ENCODE results near the gene GRPR.

The GRPR gene

DNA sequence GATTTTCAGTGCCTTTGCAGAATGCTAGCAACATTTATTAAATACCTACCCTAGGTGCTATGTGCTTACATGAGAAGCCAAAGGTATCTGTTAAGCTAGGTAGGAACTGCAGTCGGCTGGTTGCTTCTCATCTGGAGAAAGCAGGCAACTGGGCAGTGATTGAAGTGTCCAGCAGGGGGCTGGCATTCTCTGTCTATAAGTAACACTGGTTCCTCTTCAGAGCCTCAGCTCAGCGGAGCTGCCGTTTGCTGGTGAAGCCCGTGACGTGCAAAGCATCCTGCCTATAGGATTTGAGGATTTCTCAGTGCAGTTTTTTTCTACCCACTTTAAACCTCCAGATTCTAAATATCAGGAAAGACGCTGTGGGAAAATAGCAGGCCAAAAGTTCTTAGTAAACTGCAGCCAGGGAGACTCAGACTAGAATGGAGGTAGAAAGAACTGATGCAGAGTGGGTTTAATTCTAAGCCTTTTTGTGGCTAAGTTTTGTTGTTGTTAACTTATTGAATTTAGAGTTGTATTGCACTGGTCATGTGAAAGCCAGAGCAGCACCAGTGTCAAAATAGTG is at the start of gene GRPR:
TSS of gene GRPR (plus strand) at position 344 of the 565 bp plus-strand sequence. CDS start 389 bp downstream, outside the sequence.
- peak; percentile 89 for DNase-seq

DNA sequence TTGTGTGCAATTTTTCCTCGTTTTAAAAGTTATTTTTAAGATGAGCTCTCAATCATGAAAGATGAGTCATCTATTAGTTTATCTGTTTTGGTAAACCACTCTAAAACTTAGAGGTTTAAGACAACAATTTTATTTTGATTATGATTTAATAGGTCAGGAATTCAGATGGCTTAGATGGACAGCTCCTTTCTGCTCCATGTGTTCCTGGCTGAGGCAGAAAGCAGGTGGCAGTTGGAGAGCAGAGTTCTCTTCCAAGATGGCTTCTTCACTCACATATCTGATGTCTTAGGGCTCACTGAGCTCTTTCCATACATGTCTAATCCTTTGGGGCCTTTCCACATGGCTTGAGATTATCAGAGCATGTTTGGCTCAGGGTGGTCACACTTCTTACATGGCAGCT is 48.3 kb upstream of the GRPR start:
- DNase-seq = no peak

DNA sequence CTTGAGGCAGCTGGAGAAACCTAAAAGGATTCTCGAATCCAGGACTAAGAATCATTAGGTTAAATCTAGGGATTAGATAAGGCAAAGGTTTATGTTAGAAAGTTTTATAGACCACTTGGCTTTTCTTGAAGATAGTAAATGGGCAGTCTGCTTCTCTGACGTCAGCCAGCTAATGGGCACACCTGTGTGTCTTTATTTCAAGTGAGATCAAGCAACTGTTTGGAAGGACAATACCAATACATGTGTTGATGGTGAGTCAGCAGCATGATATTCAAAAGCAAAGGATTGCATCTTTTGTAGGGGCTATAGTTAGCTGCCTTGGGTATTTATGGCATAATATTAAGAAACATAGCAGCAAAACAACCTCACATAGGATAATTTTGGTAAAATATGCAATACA is 46.5 kb upstream of the GRPR start:
- no peak for DNase-seq

DNA sequence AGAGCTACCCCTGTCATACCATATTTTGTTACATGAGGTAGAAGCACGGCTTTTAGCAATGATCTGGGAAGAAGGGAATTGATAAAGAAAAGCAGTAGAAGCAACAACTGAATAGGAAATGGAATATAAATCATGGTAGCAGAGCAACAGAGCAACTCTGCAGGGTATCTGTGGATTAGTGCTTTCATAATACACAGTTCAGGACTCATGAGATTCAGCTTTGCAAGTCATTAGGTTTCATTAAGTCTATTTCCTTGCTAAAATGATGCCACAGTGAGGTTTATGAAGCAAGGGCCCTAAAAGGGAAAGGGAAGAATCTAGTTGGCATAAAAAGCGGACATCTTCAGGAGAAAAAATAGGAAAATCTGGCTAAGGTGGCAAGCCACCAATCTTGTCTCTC is 45.6 kb upstream of the GRPR start:
- DNase-seq = no peak

DNA sequence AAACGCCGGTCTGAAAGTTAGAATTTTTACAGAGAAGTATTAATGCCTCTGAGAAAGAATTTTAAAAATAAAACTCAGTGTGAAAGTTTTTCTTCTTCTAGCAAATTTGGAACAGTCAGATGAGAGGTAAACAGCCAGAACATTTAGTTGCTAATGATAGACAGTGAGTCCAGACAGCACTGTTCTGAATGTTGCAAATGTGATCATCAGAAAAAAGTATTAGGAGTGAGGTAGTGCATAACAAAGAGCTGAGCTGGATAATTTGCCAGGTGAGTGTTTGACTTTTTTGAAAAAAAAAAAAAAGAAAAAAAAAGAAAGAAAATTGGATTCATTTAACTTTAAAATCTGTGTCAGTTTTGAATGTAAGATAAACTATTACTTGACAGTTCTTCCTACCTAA is 42.0 kb upstream of the GRPR start:
- DNase-seq = no peak

DNA sequence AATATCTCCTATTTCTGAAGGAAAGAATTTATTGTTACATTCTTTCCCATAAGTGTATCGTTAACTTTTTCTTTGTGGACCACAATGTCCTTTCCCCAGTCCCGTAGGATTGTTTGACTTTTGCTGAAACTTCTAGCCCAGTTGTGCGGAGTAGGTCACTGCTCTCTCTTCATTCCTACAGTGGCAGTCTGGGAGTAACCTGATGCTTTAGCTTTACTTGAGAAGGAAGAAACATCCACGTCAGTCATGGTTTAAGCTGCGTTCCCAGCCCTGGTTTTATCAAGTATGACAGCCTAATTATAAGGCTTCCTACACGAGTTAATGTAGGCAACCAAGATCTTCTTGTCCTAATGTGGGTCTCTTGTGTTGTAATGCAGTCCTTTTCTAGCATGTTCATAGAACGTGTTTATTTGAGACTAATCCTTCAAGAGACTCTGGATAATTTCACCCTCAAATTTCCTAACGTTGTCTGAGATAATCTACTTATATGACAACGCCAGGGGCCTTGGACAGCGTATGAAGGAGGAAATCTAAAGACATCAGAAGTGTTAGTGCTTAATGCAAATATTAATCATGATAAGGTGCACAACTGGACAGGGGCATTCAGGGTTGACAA is 40.8 kb upstream of the GRPR start:
- DNase-seq = no peak

DNA sequence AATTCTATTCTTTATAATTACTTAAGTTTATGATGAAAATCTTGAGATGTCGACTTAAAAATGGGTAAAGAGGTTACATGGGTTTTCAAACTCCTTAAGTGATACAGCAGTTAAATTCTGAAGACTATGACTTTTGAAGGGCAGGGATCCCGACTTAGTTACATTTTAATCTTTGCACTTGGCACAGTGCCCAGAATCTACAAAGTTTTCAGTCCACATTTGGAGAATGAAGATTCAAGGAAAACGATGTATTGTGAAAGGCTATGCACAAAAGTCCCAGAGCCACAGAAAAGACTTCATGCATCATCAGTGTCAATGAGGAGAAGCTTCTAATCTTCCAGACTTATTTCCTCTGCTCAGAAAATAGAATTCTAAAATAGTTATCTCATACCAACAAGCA is 36.3 kb upstream of the GRPR start:
- no peak for DNase-seq

DNA sequence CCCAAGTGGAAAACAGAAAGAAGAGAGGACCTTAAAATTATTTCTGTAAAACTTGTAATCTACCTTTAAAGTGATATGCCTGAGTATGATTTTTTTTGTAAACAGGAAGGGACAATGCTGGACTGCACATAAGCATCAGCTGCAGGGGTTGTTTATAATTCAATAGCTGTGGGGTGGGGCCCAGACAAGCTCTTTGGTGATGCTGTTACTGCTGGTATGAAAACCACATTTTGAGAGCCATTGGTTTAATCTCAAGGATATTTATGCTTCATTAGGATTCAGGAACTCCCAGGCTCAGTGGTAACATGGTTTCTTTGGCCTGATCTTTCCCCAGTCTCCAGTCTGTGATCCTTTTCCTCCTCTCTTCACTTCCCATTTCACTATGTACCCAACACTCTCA is 34.3 kb upstream of the GRPR start:
- DNase-seq = no peak

DNA sequence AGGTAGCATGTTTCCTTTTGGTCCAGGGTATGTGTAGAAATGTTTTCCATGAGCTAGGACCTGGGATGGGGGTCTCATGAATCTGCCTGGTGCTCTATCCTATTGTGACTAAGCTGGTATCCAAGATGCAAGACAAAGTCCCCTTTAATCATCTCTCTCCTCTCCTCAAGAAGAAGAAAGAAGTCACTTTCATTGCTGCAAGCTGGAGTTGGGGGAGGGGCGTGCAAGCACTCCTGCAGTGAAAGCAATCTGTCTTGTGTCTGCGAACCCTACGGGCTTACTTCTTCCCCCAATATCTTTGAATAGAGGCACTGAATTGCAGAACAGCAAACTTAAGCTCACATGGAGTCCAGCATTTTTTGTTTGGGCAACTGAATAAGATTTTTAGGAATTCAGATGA is 27.2 kb upstream of the GRPR start:
- DNase-seq = no peak

DNA sequence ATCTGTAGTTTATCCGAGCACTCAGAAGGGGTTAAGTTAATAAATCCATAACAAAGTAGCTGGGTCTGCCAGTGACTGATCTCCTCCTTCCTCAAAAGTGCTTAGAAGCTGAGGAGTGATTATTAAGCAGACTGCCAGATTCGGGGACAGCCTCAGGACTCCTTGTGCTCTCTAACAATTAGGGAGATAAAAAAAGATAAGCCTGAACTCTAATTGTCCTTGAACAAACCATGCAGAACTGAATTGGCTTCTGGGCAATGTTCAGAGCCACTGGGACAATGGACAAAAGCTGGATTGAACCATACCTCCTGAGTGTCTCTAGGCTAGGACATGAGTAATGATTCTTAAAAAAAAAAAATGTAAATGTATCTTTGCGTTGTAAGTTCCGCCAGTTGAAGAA is 22.7 kb upstream of the GRPR start:
- no peak for DNase-seq

DNA sequence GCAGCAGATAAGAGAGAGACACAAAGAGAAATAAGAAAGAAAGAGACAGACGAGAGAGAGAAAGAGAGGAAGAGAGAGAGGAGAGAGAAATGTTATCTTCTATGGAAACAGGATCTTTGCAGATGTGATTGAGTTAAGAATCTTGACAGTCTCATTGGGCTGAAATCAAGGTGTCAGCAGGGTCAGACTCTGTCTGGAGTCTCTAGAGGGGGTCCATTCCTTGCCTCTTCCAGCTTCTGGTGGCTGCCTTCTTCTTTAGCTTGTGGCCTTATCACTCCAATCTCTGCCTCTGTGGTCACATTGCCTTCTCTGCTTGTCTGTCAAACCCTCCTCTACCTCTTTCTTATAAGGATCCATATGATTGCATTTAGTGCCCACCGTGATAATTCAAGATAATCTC is 21.8 kb upstream of the GRPR start:
- no peak for DNase-seq

DNA sequence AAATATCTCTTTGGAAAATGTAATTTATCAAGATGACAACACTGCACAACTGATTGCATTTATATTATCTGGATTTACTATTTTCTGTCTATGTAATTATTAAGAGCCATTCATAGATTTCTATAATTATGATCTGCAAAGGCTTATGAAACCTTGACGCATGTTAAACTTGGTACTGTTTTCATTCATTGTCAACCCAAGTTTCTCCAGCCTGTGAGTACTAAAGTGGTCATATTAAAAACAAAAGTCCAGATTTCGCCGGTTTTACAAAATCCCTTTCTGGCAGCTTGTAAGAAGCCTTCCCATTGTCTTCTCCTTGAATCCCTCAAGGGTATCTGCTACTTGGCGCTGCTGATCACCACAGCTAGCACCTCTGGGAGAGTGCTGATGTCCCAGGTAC is 19.7 kb upstream of the GRPR start:
- no peak for DNase-seq

DNA sequence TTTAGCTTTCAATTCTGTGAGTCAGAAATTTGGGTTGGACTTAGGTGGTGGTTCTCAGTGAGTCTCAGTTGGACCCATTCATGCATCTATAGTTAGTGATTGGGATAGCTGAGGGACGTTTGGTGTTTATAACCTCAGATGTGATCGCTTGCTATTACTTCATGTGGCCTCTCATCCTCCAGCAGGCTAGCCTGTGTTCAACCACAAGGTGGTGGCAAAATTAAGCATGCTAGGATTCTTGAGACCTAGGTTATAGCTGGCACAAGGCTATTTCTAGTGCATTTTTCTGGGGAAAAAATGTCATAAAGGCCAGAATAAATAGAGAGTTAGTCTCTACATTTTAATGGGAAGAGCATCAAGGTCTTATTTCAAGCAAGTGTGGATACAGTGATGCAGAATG is 10.9 kb upstream of the GRPR start:
- no peak for DNase-seq

DNA sequence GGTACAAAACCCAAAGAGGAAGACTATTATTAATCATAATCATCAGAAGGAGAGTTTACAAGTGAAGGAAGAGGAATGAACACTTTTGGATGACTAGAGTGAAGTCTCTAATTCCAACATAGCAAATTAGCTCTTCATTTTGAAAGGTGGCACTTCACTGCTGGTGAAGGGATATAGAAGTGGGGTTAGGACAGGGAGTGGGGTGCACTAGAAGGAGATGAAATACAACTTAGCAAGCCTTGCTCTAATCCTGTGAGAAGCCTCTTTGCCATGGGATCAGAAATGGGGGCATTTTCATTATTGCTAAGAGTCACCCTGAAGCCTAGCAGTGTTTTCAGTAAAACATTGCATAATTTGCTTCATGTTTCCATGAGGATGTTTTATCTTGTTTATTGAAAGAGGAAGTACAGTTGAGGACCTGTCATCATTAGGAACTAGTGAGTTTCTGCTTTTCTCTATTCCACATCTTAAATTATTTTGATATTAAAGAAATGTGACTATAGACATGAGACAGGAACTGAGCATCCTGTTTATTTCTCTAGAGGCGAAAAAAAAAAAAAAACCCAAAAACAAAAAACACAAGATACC is 9.3 kb upstream of the GRPR start:
- no peak for DNase-seq

DNA sequence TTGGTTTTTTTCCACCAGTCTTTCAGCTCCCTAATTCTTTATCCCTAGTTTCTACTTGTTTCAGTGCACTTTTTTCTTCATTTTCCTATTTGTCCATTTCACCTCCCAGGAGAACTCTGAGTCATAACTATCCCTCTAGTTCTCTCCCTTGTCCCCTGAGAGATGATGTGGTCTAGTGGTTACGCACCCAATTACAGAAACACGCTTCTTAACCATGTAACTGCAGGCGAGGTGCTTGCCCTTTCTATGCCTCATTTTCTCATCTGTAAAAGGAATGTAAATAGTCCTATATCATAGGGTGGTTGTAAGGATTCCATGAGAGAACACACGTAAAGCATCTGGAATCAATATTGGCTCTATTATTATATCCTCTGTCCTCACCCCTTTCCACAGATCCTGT is 8.8 kb upstream of the GRPR start:
- DNase-seq = no peak

DNA sequence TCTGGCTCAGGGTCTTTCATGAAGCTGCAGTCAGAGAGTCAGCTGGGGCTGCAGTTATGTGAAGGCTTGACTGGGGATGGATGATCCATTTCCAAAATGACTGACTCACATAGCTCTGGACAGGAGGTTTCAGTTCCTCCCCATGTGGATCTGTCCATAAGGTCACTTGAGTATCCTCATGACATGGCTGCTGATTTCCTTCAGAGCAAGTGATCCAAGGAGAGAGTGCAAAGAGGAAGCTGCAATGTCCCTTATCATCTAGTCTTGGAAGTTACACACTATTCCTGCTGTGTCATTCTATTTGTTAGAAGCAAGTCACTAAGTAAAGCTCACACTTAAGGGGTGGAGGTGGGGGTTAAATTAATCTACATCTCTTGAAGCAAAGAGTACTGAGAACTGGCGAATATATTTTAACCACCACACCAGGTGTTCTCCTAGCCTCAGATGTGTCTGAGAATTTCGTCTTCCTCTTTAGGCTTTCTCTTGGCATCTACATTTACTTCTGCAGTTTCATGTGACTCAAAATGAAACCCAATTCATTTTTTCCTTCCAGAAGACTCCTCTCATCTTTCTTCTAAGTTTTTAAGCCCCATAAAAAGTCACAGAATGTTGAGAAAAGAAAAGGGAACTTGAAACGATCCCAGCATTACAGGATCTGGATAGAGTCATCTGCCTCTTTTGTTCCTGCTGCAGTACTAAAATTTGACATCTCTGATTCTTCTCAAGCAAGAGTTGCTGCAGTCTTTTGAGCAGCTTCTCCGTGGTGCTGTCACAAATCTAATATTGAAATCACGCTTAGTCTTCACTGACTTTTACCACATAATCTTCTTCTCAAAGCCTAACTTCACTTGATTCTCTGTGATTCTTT is 3.8 kb upstream of the GRPR start:
- DNase-seq = no peak

DNA sequence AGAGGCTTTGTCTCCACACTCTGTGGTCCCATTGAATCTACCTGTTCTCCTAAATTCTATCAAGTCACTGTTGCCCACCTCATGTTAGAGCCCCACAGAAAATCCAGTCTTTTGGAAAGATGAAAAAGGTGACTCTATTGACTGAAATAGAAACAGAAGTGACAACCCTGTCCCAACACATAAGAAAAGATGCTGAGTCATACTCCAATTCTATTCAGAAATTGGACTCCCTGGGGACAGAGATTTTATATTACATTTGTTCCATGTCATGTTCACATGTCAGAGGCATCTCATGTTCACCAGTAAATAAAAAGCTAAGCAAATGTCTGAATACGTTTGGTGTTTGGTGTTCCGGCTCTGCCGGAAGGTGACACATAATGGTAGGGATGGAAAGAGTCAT is 2.9 kb upstream of the GRPR start:
- no peak for DNase-seq

DNA sequence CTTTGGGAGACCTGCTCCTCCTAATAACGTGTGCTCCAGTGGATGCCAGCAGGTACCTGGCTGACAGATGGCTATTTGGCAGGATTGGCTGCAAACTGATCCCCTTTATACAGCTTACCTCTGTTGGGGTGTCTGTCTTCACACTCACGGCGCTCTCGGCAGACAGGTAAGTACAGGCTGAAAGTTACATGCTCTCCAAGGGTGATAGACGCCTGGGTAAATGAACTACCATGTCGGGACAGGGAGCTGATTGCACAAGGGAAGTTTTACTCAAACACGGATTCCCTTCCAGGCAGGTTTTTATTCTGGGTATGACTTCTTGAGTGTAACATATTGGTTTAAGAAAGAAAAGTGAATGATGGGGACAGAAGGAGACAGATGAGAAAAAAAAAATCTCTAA is 836 bp downstream of the GRPR start:
- DNase-seq = no peak

DNA sequence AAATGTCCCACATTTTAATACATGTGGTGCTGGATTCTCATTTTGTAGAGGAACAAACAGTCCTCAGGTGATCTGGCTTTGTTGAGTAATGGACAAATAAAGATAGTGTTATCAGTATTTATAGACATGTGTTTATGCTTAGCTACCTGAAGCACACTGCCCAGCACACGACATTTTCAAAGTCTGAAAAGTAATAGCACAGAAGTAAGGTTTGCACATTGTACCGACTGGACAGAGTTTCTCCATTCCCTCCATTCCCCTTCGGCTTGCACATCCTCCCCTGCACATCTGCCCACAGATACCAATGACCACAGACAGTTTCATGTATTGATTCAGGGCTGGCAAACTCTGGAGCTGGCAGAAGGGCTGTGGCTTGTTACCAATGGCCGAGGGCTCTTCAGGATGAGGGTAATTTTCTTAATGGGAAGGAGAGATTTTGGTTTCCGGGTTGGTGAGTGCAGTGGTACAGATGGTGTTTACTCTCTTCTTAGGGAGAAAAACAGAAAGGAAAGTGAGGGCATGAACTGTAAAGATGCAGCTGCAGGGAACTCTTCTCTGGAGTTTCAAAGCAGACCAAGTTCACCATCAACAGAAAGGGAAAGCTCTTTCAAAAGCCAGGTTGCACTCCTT is 2.3 kb downstream of the GRPR start:
- DNase-seq = peak; percentile 64

DNA sequence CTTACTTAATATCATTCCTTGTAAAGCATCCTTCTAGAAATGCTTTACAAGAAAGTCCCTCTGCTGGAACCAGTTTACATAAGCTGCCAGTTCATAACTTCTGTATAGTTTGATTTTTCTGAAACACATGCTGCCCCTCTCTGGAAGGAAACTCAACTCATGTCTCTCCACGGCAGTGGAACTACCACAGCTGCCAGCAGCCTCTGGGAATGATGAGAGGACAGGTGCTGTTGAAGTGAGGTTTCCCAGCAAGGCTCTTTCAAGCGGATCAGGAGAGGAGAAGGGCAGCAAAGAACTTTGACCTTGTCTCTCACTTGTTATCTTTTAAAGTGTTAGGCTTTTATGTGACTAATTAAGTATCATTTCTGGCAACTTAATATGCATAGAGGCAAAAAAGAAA is 7.3 kb downstream of the GRPR start:
- no peak for DNase-seq

DNA sequence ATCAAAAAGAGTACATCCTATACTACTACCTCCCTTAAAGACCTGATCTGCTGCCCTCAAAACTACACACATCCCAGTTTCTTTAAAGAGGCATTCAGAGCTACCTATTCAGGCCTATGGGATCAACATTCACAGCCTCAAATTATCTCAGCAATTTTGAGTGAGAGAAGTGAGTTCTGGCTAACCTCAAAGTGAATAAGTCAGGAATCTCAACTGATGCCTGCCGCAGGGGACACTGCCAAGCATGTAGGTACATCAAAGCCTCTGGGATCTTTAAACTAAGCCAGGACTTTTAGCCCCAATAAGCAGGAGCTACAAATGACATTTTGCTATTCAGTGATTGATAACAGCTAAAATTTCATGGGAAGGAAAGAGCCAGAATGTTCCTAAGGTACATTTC is 11.6 kb downstream of the GRPR start:
- DNase-seq = no peak

DNA sequence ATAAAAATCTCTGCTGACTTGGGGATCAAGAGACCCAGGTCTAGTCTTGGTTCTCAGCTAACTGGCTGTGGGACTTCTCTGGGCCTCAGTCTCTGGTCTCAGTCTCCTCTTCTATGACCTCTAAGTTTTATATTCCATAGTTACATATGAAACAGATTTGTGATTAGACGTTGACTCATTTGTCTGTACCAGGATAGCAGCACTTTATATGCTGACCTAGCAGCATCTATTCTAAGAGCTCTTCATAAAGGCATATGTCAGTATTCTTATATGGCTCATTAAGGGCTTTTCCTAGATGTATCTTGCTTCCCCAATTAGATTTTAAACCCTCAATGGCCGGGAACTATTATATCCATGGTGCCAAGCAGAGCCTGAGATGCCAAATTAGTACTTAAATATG is 12.7 kb downstream of the GRPR start:
- no peak for DNase-seq

DNA sequence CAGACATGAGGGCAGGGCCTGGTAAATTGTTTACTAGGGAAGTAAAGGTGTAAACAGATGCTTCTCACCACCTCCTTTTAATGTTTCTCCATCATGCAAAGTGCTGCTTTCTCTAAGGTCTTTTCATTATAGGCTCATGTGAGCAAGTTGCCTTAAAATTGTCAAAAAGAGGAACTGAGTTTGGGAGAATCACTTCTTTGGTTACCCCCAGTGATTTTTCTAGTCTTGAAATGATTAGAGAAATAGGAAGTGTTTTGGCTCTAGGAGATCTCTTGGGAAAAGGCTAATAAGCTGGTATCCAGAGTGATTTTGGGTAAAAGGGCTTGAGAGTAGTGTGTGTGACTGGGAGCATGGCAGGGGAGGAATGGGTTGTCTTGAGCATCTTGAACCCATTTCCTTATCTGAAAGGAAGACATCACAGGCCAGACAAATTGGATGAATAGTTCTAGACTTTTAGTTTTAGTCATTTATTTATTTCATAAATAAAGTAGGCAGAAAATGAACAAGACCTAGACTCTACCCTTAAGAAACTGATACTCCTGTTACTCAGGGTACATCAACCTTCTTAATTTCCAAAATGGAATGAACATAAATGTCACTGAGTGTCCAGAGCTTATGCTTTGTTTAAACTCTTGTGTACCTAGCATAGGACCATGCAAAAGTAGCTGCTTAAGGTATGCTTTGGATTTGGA is 14.2 kb downstream of the GRPR start:
- DNase-seq = no peak
